ENCODE data around the gene NDEL1. TPM values are rescaled to one million over a fixed set of nuclear protein-coding genes. Genes with fewer than 3 reads are reported as not detected.

The NDEL1 gene
- total RNA-seq, 1 experiment from 2014 or later: 39.2 TPM

DNA sequence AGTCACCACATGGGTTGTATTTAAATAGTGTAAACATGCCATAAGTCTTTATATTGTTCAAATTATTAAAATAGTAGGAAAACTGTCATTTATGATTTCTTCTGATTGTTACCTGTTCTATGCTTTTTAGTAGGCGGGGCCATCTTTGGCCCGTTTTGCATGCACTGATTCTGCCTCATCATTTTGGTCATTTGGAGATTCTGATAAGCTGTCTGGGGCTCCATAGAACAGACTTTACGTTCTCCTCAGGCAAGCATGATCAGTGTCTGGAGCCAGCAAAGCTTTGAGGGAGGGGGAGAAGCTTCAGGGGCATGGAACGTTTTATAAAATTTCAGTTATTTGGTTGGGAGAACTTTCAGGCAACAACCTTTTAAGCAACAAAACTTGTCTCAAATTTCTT is 8.8 kb downstream of the NDEL1 start:
- Histone ChIP-seq H2AFZ (ENCODE audit: low read depth, low read length, poor library complexity, severe bottlenecking) (no peak overlapping the region), H3K4me3 (replicated peaks in 1 of 2; ENCODE audit: low read depth in 1 of 2, low read length in 2 of 2) (no peak overlapping the region), H3K9ac (ENCODE audit: low read length) (no peak overlapping the region), H3K79me2 (ENCODE audit: insufficient read depth, low read length) (peaks cover 74% of the 10 kb centered on the region), H3K9me2 (ENCODE audit: insufficient read depth) (no peaks in the 10 kb centered on the region), H3K27ac (ENCODE audit: low read depth, low read length) (no peak overlapping the region), H3K4me1 (ENCODE audit: control insufficient read depth in 1 of 2, insufficient read depth in 2 of 2, low read length in 2 of 2) (no peaks in the 10 kb centered on the region), H4K20me1 (ENCODE audit: insufficient read depth) (peaks cover 8% of the 10 kb centered on the region; the same call in 1 of the 2 replicates), H3K36me3 (ENCODE audit: control insufficient read depth in 1 of 2, insufficient read depth in 2 of 2, low read length in 2 of 2) (peaks cover 27 to 43% of the 10 kb centered on the region in 2 experiments), H3K27me3 (ENCODE audit: insufficient read depth, low read length) (no peaks in the 10 kb centered on the region), H3K9me3 (ENCODE audit: control insufficient read depth in 1 of 2, insufficient read depth in 1 of 2, low read depth in 1 of 2, low read length in 2 of 2) (no peaks in the 10 kb centered on the region), H3K4me2 (ENCODE audit: low read length) (no peak overlapping the region)
- intact Hi-C loops (cut with micrococcal nuclease): no loop called here
- no peak for DNase-seq (ENCODE audit: low read depth, low spot score)
- ATAC-seq: no peak
- BruUV-seq (replicated peaks): no TSS peak
- ChIA-PET POLR2A (interaction anchor here (4.2 kb wide), 1 partner anchor 9 kb away, joined by 11 read pairs; the partner anchor contains the start of gene NDEL1), RAD21 (ENCODE audit: low non-redundant PET in 1 of 2, low total read pairs in 2 of 2, uncharacterized antibody in 2 of 2, unreplicated experiment in 2 of 2) (no interaction called here), CTCF (no interaction called here)
- TF ChIP-seq TCF7L2 (IDR thresholded peaks at IDR 0.05; ENCODE audit: borderline replicate concordance, extremely low read depth, insufficient read depth, insufficient read length) (no peak), SP1 (IDR thresholded peaks at IDR 0.05; ENCODE audit: low read depth) (no peak), FOSL1 (IDR thresholded peaks at IDR 0.05; ENCODE audit: low read depth) (no peak), RAD21 (IDR thresholded peaks at IDR 0.05; ENCODE audit: low read depth) (no peak), SRF (IDR thresholded peaks at IDR 0.05; ENCODE audit: low read depth) (no peak), SIN3A (IDR thresholded peaks at IDR 0.05; ENCODE audit: low read depth) (no peak), ELF1 (IDR thresholded peaks at IDR 0.05; ENCODE audit: borderline replicate concordance, low read depth) (no peak), EZH2 (IDR thresholded peaks at IDR 0.05) (no peak), EZH2phosphoT487 (IDR thresholded peaks at IDR 0.05; ENCODE audit: borderline replicate concordance) (no peak), ZNF274 (IDR thresholded peaks at IDR 0.05; ENCODE audit: low read depth, low read length) (no peak), EGR1 (IDR thresholded peaks at IDR 0.05; ENCODE audit: low read depth) (no peak), YY1 (IDR thresholded peaks at IDR 0.05; ENCODE audit: extremely low read depth, insufficient replicate concordance, low read depth, low read length) (no peak), POLR2AphosphoS5 (IDR thresholded peaks at IDR 0.05; ENCODE audit: low read depth, low read length) (no peak), CEBPB (IDR thresholded peaks at IDR 0.05; ENCODE audit: low read depth) (no peak), CBX3 (IDR thresholded peaks at IDR 0.05; ENCODE audit: low read depth) (no peak), POLR2A (IDR thresholded peaks at IDR 0.05; ENCODE audit: borderline replicate concordance, extremely low read depth, insufficient read depth, insufficient read length) (no peak)
- TF ChIP-seq, protein P1, sequence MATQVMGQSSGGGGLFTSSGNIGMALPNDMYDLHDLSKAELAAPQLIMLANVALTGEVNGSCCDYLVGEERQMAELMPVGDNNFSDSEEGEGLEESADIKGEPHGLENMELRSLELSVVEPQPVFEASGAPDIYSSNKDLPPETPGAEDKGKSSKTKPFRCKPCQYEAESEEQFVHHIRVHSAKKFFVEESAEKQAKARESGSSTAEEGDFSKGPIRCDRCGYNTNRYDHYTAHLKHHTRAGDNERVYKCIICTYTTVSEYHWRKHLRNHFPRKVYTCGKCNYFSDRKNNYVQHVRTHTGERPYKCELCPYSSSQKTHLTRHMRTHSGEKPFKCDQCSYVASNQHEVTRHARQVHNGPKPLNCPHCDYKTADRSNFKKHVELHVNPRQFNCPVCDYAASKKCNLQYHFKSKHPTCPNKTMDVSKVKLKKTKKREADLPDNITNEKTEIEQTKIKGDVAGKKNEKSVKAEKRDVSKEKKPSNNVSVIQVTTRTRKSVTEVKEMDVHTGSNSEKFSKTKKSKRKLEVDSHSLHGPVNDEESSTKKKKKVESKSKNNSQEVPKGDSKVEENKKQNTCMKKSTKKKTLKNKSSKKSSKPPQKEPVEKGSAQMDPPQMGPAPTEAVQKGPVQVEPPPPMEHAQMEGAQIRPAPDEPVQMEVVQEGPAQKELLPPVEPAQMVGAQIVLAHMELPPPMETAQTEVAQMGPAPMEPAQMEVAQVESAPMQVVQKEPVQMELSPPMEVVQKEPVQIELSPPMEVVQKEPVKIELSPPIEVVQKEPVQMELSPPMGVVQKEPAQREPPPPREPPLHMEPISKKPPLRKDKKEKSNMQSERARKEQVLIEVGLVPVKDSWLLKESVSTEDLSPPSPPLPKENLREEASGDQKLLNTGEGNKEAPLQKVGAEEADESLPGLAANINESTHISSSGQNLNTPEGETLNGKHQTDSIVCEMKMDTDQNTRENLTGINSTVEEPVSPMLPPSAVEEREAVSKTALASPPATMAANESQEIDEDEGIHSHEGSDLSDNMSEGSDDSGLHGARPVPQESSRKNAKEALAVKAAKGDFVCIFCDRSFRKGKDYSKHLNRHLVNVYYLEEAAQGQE (IDR thresholded peaks at IDR 0.05; ENCODE audit: low read depth): no peak
- TF ChIP-seq, protein P2, sequence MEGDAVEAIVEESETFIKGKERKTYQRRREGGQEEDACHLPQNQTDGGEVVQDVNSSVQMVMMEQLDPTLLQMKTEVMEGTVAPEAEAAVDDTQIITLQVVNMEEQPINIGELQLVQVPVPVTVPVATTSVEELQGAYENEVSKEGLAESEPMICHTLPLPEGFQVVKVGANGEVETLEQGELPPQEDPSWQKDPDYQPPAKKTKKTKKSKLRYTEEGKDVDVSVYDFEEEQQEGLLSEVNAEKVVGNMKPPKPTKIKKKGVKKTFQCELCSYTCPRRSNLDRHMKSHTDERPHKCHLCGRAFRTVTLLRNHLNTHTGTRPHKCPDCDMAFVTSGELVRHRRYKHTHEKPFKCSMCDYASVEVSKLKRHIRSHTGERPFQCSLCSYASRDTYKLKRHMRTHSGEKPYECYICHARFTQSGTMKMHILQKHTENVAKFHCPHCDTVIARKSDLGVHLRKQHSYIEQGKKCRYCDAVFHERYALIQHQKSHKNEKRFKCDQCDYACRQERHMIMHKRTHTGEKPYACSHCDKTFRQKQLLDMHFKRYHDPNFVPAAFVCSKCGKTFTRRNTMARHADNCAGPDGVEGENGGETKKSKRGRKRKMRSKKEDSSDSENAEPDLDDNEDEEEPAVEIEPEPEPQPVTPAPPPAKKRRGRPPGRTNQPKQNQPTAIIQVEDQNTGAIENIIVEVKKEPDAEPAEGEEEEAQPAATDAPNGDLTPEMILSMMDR (IDR thresholded peaks at IDR 0.05 in 2 of 3, conservative IDR thresholded peaks at IDR 0.05 in 1 of 3; ENCODE audit: borderline replicate concordance in 1 of 3, insufficient read depth in 1 of 3, low read depth in 2 of 3, low read length in 2 of 3): no peak
- TF ChIP-seq, protein P3, sequence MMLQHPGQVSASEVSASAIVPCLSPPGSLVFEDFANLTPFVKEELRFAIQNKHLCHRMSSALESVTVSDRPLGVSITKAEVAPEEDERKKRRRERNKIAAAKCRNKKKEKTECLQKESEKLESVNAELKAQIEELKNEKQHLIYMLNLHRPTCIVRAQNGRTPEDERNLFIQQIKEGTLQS (IDR thresholded peaks at IDR 0.05): no peak
- TF ChIP-seq, protein P4, sequence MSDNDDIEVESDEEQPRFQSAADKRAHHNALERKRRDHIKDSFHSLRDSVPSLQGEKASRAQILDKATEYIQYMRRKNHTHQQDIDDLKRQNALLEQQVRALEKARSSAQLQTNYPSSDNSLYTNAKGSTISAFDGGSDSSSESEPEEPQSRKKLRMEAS (IDR thresholded peaks at IDR 0.05): no peak

All from HCT116 (cell line).